ENCODE data around the gene NFATC2.

The NFATC2 gene

GRCh38 chr20:51392614-51393186, 149.8 kb downstream of the NFATC2 start:
- H2AFZ ChIP-seq (ENCODE audit: low read depth, low read length), result no peak overlapping the region
- peaks cover 26% of the 10 kb centered on the region for H3K4me1 ChIP-seq (ENCODE audit: low read length)
- H3K27ac ChIP-seq (ENCODE audit: low read length), result no peak overlapping the region
- no peaks in the 10 kb centered on the region for H3K79me2 ChIP-seq (ENCODE audit: low read length)
- no peaks in the 10 kb centered on the region for H3K27me3 ChIP-seq (ENCODE audit: low read depth, low read length)
- H3K36me3 ChIP-seq (replicated peaks; ENCODE audit: low read depth, low read length), result peaks cover 66% of the 10 kb centered on the region
- no peak for TF ChIP-seq EZH2phosphoT487 (IDR thresholded peaks at IDR 0.05; ENCODE audit: low read depth)
- no peak for TF ChIP-seq CTCF (IDR thresholded peaks at IDR 0.05; ENCODE audit: low read depth, low read length)
- no peak overlapping the region for H3K9ac ChIP-seq (ENCODE audit: low read length)
- H3K4me2 ChIP-seq (ENCODE audit: low read length), result no peak overlapping the region
- no peak overlapping the region for H3K4me3 ChIP-seq (ENCODE audit: low read length)
- no peaks in the 10 kb centered on the region for H3K9me3 ChIP-seq (ENCODE audit: insufficient read depth, low read length)
- no peaks in the 10 kb centered on the region for H4K20me1 ChIP-seq (ENCODE audit: insufficient read depth, low read length)

DNA sequence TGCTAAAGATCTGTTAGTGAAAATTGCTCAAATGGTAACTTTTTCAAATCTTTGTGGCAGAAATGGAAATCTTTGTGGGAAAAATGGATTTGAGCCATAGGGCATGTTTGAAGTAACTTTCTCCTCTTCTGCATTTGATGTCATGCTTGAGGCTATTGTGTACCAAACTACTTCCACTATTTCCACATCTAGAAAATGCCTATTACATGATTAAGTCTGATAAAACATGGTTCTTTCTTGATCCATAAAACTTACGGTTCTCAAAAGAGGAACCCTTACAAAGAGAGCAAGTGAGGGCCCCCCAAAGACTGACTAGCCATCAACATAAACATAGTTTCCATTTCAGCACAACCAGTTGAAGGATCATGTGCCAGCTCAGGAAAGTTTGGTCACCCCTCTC, 150.6 kb downstream of the NFATC2 start:
- TF ChIP-seq EZH2phosphoT487 (IDR thresholded peaks at IDR 0.05; ENCODE audit: low read depth), result no peak
- no peak for TF ChIP-seq CTCF (IDR thresholded peaks at IDR 0.05; ENCODE audit: low read depth, low read length)
- Histone ChIP-seq H3K4me1 (ENCODE audit: low read length) (peaks cover 33% of the 10 kb centered on the region), H3K36me3 (replicated peaks; ENCODE audit: low read depth, low read length) (peaks cover 67% of the 10 kb centered on the region)

GRCh38 chr20:51389543-51390264, 152.8 kb downstream of the NFATC2 start:
- Histone ChIP-seq H2AFZ (ENCODE audit: low read depth, low read length) (no peak overlapping the region), H3K4me1 (ENCODE audit: low read length) (peaks cover 54% of the 10 kb centered on the region), H3K4me2 (ENCODE audit: low read length) (no peak overlapping the region), H3K9ac (ENCODE audit: low read length) (no peak overlapping the region), H4K20me1 (ENCODE audit: insufficient read depth, low read length) (no peaks in the 10 kb centered on the region), H3K79me2 (ENCODE audit: low read length) (no peaks in the 10 kb centered on the region), H3K9me3 (ENCODE audit: insufficient read depth, low read length) (no peaks in the 10 kb centered on the region), H3K27ac (ENCODE audit: low read length) (no peak overlapping the region), H3K4me3 (ENCODE audit: low read length) (no peak overlapping the region), H3K36me3 (replicated peaks; ENCODE audit: low read depth, low read length) (peaks cover 66% of the 10 kb centered on the region), H3K27me3 (ENCODE audit: low read depth, low read length) (no peaks in the 10 kb centered on the region)
- TF ChIP-seq CTCF (IDR thresholded peaks at IDR 0.05; ENCODE audit: low read depth, low read length), result no peak

More for the DNA sequence above, 150.6 kb downstream of the NFATC2 start:
- no peak overlapping the region for H3K4me3 ChIP-seq (ENCODE audit: low read length)
- no peak overlapping the region for H2AFZ ChIP-seq (ENCODE audit: low read depth, low read length)
- no peaks in the 10 kb centered on the region for H3K9me3 ChIP-seq (ENCODE audit: insufficient read depth, low read length)
- no peak overlapping the region for H3K9ac ChIP-seq (ENCODE audit: low read length)
- no peak overlapping the region for H3K4me2 ChIP-seq (ENCODE audit: low read length)
- no peaks in the 10 kb centered on the region for H3K79me2 ChIP-seq (ENCODE audit: low read length)
- H4K20me1 ChIP-seq (ENCODE audit: insufficient read depth, low read length), result no peaks in the 10 kb centered on the region
- no peak overlapping the region for H3K27ac ChIP-seq (ENCODE audit: low read length)
- H3K27me3 ChIP-seq (ENCODE audit: low read depth, low read length), result no peaks in the 10 kb centered on the region

DNA sequence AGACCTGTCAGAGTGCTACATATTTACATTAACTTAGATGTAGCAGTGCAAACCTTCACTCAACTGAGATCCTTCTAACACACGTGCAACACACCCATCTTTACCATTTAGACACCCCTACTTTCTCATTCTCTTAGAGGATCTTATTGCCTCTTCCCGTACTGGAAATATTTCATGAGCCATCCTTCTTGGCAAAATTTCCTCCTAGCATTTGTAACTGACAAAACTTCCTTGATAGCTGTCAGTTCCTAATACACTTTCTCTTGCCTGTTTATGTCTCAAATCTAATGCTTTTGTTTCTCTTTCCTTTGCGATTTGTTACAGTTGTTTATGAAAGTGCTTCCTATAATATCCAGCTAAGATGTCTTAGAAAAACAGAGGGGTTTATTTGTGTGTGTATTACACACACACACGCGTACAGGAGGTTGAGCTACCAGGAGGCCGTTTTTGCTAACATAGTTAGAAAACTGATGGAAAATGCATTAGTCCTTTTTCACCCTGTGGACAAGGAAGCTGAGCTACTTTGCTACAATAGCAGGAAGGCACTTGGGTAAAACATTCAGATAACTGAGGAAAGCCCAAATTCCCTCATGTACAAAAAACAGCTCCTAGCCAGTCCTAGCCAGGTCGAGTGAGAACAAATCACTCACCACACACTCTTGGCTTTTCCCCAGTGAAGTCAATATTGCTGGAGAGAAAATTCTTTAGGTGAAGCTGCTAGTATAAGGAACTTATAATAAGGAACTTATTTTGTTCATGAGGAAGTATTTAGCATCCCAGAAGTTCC, 153.6 kb downstream of the NFATC2 start:
- H4K20me1 ChIP-seq (ENCODE audit: insufficient read depth, low read length), result no peaks in the 10 kb centered on the region
- no peaks in the 10 kb centered on the region for H3K27me3 ChIP-seq (ENCODE audit: low read depth, low read length)
- H3K27ac ChIP-seq (ENCODE audit: low read length), result no peak overlapping the region
- peak overlapping the region; percentile 35 for H3K4me2 ChIP-seq (ENCODE audit: low read length)
- H3K79me2 ChIP-seq (ENCODE audit: low read length), result no peaks in the 10 kb centered on the region
- TF ChIP-seq CTCF (IDR thresholded peaks at IDR 0.05; ENCODE audit: low read depth, low read length) (no peak), EZH2phosphoT487 (IDR thresholded peaks at IDR 0.05; ENCODE audit: low read depth) (no peak)
- peaks cover 66% of the 10 kb centered on the region for H3K36me3 ChIP-seq (replicated peaks; ENCODE audit: low read depth, low read length)
- no peaks in the 10 kb centered on the region for H3K9me3 ChIP-seq (ENCODE audit: insufficient read depth, low read length)
- no peak overlapping the region for H2AFZ ChIP-seq (ENCODE audit: low read depth, low read length)
- 0 out of 2 replicates have a peak overlapping the region, but pooled peaks have one; percentile 2 for H3K9ac ChIP-seq (ENCODE audit: low read length)
- H3K4me1 ChIP-seq (ENCODE audit: low read length), result peaks cover 54% of the 10 kb centered on the region
- no peak overlapping the region for H3K4me3 ChIP-seq (ENCODE audit: low read length)

Measured in OCI-LY3 (cell line).